Dermis microvascular lymphatic vessel endothelial cell (primary cell): ENCODE measurements around the gene BHLHE23. TPM values are rescaled to one million over a fixed set of nuclear protein-coding genes. Genes with fewer than 3 reads are reported as not detected.
"Not testable (repeated sequence)": the region's sequence is repeated elsewhere in the genome, so short reads cannot be mapped to it uniquely, and the experiment has no call there.

Experiments
- DNase-seq, 2 donors: peaks; one replicate each; pipeline versions ENCODE4 v3.0.0 to v3.0.0-alpha.2; 2010; ENCODE audit warnings: low read depth in 2 of 2
- total RNA-seq: library from RNA; depleted of rRNA; stranded (reverse); fragments of >200 nt; gene quantifications from 2 replicates; pipeline ENCODE4 v1.2.1, GENCODE V29; 2014

BHLHE23 gene
- total RNA-seq, 1 donor from 2014 or later = not detected

- DNase-seq = no peak
Observed at GRCh38 chr20:63043348-63044203, 36.8 kb upstream of the BHLHE23 start.

- DNase-seq = no peak
Observed at GRCh38 chr20:63042448-63043071, 35.8 kb upstream of the BHLHE23 start.

GRCh38 chr20:63041776-63042175 lies 35.0 kb upstream of the BHLHE23 start:
- DNase-seq = no peak

- DNase-seq = no peak
Observed at GRCh38 chr20:63037669-63038268, 31.0 kb upstream of the BHLHE23 start.

GRCh38 chr20:63036291-63036690 lies 29.5 kb upstream of the BHLHE23 start:
- DNase-seq = no peak

- no peak for DNase-seq
Observed at GRCh38 chr20:63035603-63036185, 28.9 kb upstream of the BHLHE23 start.

GRCh38 chr20:63034710-63035602 lies 28.2 kb upstream of the BHLHE23 start:
- not testable (repeated sequence) for DNase-seq

GRCh38 chr20:63033794-63034709 lies 27.3 kb upstream of the BHLHE23 start:
- DNase-seq = no peak

GRCh38 chr20:63032861-63033793 lies 26.4 kb upstream of the BHLHE23 start:
- DNase-seq = no peak

GRCh38 chr20:63032026-63032800 lies 25.4 kb upstream of the BHLHE23 start:
- DNase-seq = no peak

GRCh38 chr20:63031251-63032014 lies 24.7 kb upstream of the BHLHE23 start:
- no peak for DNase-seq

- DNase-seq = no peak
Observed at GRCh38 chr20:63029358-63030121, 22.8 kb upstream of the BHLHE23 start.

GRCh38 chr20:63028461-63028921 lies 21.7 kb upstream of the BHLHE23 start:
- no peak for DNase-seq

GRCh38 chr20:63027922-63028389 lies 21.2 kb upstream of the BHLHE23 start:
- DNase-seq = no peak

- DNase-seq = no peak
Observed at GRCh38 chr20:63027221-63027921, 20.6 kb upstream of the BHLHE23 start.
